Glutamatergic neuron (in vitro differentiated cells): Measurements from ENCODE around the gene H2AZ2. TPM values are rescaled to one million over a fixed set of nuclear protein-coding genes. Genes with fewer than 3 reads are reported as not detected.
"Not testable (repeated sequence)": the region's sequence is repeated elsewhere in the genome, so short reads cannot be mapped to it uniquely, and the experiment has no call there.

Experiments
- DNase-seq: peaks from one replicate; pipeline ENCODE4 v3.0.0; 2022
- H3K27ac Mint-ChIP-seq: one replicate; pipeline ENCODE4 v1.8.0; 2020; ENCODE audit warnings: mild to moderate bottlenecking, mixed read lengths, inconsistent platforms; ENCODE audit not compliant: unreplicated experiment
- H3K27me3 Mint-ChIP-seq: one replicate; pipeline ENCODE4 v1.8.0; 2020; ENCODE audit warnings: mild to moderate bottlenecking, moderate library complexity, mixed read lengths, inconsistent platforms; ENCODE audit not compliant: unreplicated experiment
- H3K36me3 Mint-ChIP-seq: one replicate; pipeline ENCODE4 v1.8.0; 2020; ENCODE audit warnings: mild to moderate bottlenecking, mixed read lengths, inconsistent platforms; ENCODE audit not compliant: unreplicated experiment
- H3K4me1 Mint-ChIP-seq: one replicate; pipeline ENCODE4 v1.8.0; 2020; ENCODE audit warnings: mild to moderate bottlenecking, low read depth, mixed read lengths, inconsistent platforms; ENCODE audit not compliant: unreplicated experiment
- H3K4me3 Mint-ChIP-seq: one replicate; pipeline ENCODE4 v1.8.0; 2020; ENCODE audit warnings: mild to moderate bottlenecking, mixed read lengths, inconsistent platforms; ENCODE audit not compliant: unreplicated experiment
- H3K9me3 Mint-ChIP-seq: one replicate; pipeline ENCODE4 v1.8.0; 2020; ENCODE audit warnings: mild to moderate bottlenecking, moderate library complexity, mixed read lengths, inconsistent platforms; ENCODE audit not compliant: unreplicated experiment
- total RNA-seq: library from RNA; stranded (reverse); fragmentation: NEBNext Ultra II Directional; extraction: Animal tissue kit (Norgen Biotek cat#: 25700); gene quantifications from one replicate; pipeline ENCODE4 v1.2.1, GENCODE V29; 2021; ENCODE audit not compliant: unreplicated experiment
- TF ChIP-seq, protein P1 (sequence below): fragments of 200-600 bp; sonication (generic); IDR thresholded peaks from one replicate; pipeline ENCODE4 v1.5.0; 2021; ENCODE audit not compliant: partially characterized antibody, unreplicated experiment

The H2AZ2 gene
- total RNA-seq, 1 donor from 2014 or later, result 180 TPM

DNA sequence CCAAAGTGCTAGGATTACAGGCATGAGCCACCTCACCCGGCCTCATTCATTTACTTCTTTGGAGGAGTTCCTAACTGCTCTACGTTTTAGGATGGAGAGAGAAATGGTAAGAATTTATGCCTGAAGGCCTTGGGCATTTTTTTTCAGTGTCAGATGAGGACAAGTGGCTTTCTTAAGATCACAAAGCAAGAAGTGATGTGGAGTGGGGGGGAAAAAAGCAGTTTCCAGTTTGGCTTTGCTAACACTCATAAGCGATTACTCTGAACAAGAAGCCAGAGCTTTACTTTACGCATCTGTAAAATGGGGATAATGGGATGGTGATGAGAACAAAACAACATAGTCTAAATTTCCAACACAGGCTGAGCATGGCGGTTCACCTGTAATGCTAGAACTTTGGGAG lies 54.0 kb downstream of the H2AZ2 start:
- no peak for DNase-seq
- H3K27ac Mint-ChIP-seq, result peak overlapping the region; percentile 20
- peak overlapping the region; percentile 15 for H3K4me3 Mint-ChIP-seq
- TF ChIP-seq, protein P1, sequence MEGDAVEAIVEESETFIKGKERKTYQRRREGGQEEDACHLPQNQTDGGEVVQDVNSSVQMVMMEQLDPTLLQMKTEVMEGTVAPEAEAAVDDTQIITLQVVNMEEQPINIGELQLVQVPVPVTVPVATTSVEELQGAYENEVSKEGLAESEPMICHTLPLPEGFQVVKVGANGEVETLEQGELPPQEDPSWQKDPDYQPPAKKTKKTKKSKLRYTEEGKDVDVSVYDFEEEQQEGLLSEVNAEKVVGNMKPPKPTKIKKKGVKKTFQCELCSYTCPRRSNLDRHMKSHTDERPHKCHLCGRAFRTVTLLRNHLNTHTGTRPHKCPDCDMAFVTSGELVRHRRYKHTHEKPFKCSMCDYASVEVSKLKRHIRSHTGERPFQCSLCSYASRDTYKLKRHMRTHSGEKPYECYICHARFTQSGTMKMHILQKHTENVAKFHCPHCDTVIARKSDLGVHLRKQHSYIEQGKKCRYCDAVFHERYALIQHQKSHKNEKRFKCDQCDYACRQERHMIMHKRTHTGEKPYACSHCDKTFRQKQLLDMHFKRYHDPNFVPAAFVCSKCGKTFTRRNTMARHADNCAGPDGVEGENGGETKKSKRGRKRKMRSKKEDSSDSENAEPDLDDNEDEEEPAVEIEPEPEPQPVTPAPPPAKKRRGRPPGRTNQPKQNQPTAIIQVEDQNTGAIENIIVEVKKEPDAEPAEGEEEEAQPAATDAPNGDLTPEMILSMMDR, result no peak
- no peaks in the 10 kb centered on the region for H3K36me3 Mint-ChIP-seq
- H3K4me1 Mint-ChIP-seq, result peaks cover 8% of the 10 kb centered on the region
- peaks cover 11% of the 10 kb centered on the region for H3K9me3 Mint-ChIP-seq
- peaks cover 7% of the 10 kb centered on the region for H3K27me3 Mint-ChIP-seq

DNA sequence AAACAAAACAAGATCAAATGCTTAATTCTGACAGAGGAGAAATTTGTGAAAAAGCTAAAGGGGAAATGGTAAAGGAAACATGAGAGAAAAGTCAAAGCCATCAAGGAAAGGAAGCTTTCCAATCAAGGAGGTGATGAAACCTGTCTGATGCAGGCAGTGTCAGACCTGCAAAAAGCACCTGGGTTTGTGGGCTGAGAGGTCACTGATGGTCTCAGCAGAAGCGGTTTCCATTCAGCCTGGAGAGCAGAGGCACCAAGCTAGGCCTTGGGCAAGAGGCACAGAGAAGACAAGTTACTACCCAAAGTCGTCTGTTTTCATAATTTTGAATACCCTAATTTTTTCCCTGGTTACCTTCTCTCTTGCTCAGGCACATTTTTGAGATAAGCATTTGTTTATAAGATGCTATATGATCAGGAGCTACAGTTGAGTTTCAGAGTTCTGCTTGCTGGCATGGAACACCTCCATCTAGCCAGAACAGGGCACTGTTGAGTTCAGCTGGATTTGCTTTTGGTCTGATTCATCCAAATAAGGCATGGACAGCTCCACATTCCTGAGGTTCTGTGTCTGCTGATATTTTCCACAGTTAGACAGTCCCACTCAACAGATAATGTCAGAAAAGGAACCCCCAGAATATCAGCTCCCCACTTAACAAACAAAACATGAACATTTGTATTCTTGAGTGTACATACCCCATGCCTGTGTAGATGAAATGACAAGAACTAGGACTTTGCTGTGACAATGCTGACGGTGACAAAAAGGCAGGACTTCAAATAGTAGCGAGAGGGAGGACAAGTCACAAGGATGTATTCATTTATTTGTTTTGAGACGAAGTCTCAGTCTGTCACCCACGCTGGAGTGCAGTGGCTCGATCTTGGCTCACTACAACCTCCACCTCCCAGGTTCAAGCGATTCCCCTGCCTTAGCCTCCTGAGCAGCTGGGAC lies 56.3 kb downstream of the H2AZ2 start:
- TF ChIP-seq, protein P1, result no peak
- H3K9me3 Mint-ChIP-seq, result peaks cover 3% of the 10 kb centered on the region
- no peak overlapping the region for H3K27ac Mint-ChIP-seq
- H3K4me3 Mint-ChIP-seq, result no peak overlapping the region
- DNase-seq, result no peak
- H3K27me3 Mint-ChIP-seq, result peaks cover 1% of the 10 kb centered on the region
- H3K36me3 Mint-ChIP-seq, result no peaks in the 10 kb centered on the region
- H3K4me1 Mint-ChIP-seq, result no peaks in the 10 kb centered on the region

DNA sequence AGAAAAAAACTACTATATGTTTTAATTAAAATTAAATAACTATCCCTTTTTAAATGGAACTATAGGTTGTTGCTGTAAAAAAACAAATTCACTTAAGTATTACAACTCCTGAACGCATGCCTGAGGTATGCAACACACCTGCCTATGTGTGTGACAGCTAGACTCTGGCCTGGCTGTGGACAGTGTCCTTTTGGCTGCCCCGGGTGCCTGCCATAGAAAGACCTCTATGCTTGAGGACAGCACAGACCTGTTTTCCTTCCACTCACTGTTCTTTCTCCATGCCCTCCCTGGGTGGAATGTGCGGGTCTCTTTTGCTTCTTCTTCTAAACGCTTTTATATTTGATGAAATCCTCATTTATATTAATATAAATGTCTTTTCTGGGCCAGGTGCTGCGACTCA lies 57.9 kb downstream of the H2AZ2 start:
- Mint-ChIP-seq H3K36me3 (no peaks in the 10 kb centered on the region), H3K27me3 (peaks cover 1% of the 10 kb centered on the region), H3K4me1 (no peaks in the 10 kb centered on the region), H3K9me3 (peaks cover 2% of the 10 kb centered on the region), H3K4me3 (no peak overlapping the region), H3K27ac (no peak overlapping the region)
- TF ChIP-seq, protein P1, result no peak
- no peak for DNase-seq

DNA sequence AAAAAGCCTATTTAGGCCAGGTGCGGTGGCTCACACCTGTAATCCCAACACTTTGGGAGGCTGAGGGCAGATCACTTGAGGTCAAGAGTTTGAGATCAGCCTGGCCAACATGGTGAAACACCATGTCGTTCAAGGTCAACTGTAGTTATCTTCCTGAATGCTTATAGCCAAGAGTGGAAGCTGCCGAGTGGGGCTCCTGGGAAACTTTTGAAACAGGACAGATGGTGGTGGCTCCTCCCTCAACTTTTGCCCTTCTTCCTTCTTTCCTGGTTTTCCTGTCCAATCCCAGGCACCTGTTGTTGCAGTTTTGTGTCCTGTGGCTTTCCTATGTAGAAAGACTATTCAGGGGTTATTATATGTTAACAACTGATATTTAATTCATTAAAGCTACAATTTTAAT lies 60.1 kb downstream of the H2AZ2 start:
- H3K4me3 Mint-ChIP-seq, result no peak overlapping the region
- peaks cover 4% of the 10 kb centered on the region for H3K9me3 Mint-ChIP-seq
- TF ChIP-seq, protein P1, result no peak
- H3K27me3 Mint-ChIP-seq, result peaks cover 1% of the 10 kb centered on the region
- no peak overlapping the region for H3K27ac Mint-ChIP-seq
- no peaks in the 10 kb centered on the region for H3K4me1 Mint-ChIP-seq
- peaks cover 6% of the 10 kb centered on the region for H3K36me3 Mint-ChIP-seq
- no peak for DNase-seq

- peaks cover 1% of the 10 kb centered on the region for H3K4me1 Mint-ChIP-seq
- no peak for DNase-seq
- no peak overlapping the region for H3K4me3 Mint-ChIP-seq
- H3K9me3 Mint-ChIP-seq, result peaks cover 4% of the 10 kb centered on the region
- H3K36me3 Mint-ChIP-seq, result peaks cover 6% of the 10 kb centered on the region
- peaks cover 1% of the 10 kb centered on the region for H3K27me3 Mint-ChIP-seq
- TF ChIP-seq, protein P1, result no peak
- H3K27ac Mint-ChIP-seq, result no peak overlapping the region
Observed at GRCh38 chr7:44787041-44787440, 60.8 kb downstream of the H2AZ2 start.

- DNase-seq, H3K27ac Mint-ChIP-seq, H3K36me3 Mint-ChIP-seq, H3K4me3 Mint-ChIP-seq, H3K27me3 Mint-ChIP-seq, H3K4me1 Mint-ChIP-seq, H3K9me3 Mint-ChIP-seq: not testable (repeated sequence)
Observed at GRCh38 chr7:44785218-44785617, 62.7 kb downstream of the H2AZ2 start.
